ENCODE measurements around the gene ADAMTSL1.

ADAMTSL1 gene

DNA sequence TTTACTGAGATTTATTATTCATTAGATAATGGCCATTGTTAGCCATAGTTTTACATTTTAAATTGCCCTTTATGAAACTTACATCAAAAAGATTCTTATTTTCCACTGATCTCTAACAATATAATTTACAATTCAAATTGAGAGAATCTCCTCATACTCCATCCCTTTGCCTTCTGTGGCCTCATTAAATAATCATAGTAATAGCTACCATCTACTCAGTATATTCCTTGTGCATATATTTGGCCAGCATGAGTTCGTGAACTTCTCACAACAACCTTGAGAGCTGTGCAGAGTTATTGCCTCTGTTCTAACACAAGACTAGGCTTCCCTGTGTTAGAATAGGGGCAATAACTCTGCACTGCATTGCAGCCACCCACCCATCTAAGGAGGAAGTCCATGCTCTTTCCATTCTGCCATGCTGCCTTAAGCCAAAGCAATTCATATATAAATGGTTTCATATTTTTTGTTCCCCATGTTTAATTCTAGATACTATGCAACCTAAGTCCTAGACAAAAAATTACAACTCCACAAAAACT is 99.1 kb downstream of the ADAMTSL1 start:
- H3K4me1 ChIP-seq (ENCODE audit: control insufficient read depth, insufficient read depth, low read length): no peaks in the 10 kb centered on the region
- H3K9me3 ChIP-seq (ENCODE audit: control insufficient read depth, insufficient read depth, low read depth, low read length): no peaks in the 10 kb centered on the region
- ChIA-PET CTCF (no interaction called here), POLR2A (no interaction called here)
- H3K27ac ChIP-seq (ENCODE audit: extremely low read depth, low read depth, low read length): no peak overlapping the region
- no peaks in the 10 kb centered on the region for H3K36me3 ChIP-seq (ENCODE audit: control insufficient read depth in 2 of 2, insufficient read depth in 1 of 2, low read length in 2 of 2)
- TF ChIP-seq GLIS1 (tag by site-specific recombination; IDR thresholded peaks at IDR 0.05) (no peak), ZNF302 (tag by site-specific recombination; IDR thresholded peaks at IDR 0.05; ENCODE audit: low read depth) (no peak), ZNF132 (tag by site-specific recombination; IDR thresholded peaks at IDR 0.05; ENCODE audit: borderline replicate concordance) (no peak), ZNF19 (tag by site-specific recombination; IDR thresholded peaks at IDR 0.05; ENCODE audit: low read depth) (no peak), ZBTB8A (tag by site-specific recombination; IDR thresholded peaks at IDR 0.05) (no peak), ZNF324 (tag by site-specific recombination; IDR thresholded peaks at IDR 0.05) (no peak), ZNF184 (tag by site-specific recombination; IDR thresholded peaks at IDR 0.05) (no peak), ZSCAN23 (tag by site-specific recombination; IDR thresholded peaks at IDR 0.05) (no peak), ZNF366 (tag by site-specific recombination; conservative IDR thresholded peaks at IDR 0.05) (no peak), ZNF626 (tag by site-specific recombination; IDR thresholded peaks at IDR 0.05) (no peak), ZNF843 (tag by site-specific recombination; IDR thresholded peaks at IDR 0.05) (no peak), YY2 (tag by site-specific recombination; IDR thresholded peaks at IDR 0.05) (no peak), SP7 (tag by site-specific recombination; IDR thresholded peaks at IDR 0.05) (no peak), BCL11A (tag by site-specific recombination; IDR thresholded peaks at IDR 0.05; ENCODE audit: low read depth) (no peak), ZNF544 (tag by site-specific recombination; IDR thresholded peaks at IDR 0.05) (no peak), ZNF155 (tag by site-specific recombination; IDR thresholded peaks at IDR 0.05) (no peak), ZNF114 (tag by site-specific recombination; IDR thresholded peaks at IDR 0.05) (no peak), ZNF426 (tag by site-specific recombination; IDR thresholded peaks at IDR 0.05) (no peak), IKZF3 (tag by site-specific recombination; IDR thresholded peaks at IDR 0.05) (no peak)
- H3K4me3 ChIP-seq (ENCODE audit: low read depth, low read length): no peak overlapping the region

DNA sequence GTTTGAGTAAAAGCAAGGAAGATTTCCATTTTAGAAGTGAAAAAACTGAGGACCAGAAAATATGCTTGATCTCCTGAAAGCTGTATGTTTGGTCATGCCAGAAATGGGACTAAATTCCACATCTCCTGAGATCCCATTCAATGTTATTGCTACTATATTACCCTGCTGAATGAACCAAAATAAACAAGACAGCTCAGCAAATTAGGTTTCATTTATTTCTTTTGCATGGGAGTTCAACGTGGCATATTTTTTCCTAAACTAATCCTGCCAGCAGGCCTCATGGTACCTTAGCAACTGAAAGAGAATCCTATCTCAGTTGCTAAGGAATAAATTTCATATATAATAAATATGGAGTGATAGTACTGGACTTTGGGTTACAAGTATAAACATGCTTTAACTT is 101.7 kb downstream of the ADAMTSL1 start:
- no peak overlapping the region for H3K4me3 ChIP-seq (ENCODE audit: low read depth, low read length)
- TF ChIP-seq ZNF707 (tag by site-specific recombination; IDR thresholded peaks at IDR 0.05): no peak
- TF ChIP-seq, protein P1, sequence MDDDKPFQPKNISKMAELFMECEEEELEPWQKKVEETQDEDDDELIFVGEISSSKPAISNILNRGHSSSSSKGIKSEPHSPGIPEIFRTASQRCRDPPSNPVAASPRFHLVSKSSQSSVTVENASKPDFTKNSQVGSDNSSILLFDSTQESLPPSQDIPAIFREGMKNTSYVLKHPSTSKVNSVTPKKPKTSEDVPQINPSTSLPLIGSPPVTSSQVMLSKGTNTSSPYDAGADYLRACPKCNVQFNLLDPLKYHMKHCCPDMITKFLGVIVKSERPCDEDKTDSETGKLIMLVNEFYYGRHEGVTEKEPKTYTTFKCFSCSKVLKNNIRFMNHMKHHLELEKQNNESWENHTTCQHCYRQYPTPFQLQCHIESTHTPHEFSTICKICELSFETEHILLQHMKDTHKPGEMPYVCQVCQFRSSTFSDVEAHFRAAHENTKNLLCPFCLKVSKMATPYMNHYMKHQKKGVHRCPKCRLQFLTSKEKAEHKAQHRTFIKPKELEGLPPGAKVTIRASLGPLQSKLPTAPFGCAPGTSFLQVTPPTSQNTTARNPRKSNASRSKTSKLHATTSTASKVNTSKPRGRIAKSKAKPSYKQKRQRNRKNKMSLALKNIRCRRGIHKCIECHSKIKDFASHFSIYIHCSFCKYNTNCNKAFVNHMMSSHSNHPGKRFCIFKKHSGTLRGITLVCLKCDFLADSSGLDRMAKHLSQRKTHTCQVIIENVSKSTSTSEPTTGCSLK (tag by site-specific recombination; IDR thresholded peaks at IDR 0.05): no peak
- POLR2A ChIA-PET: no interaction called here
- H3K4me1 ChIP-seq (ENCODE audit: control insufficient read depth, insufficient read depth, low read length): no peaks in the 10 kb centered on the region
- CTCF ChIA-PET: interaction anchor here (0.6 to 1.1 kb wide), 2 partner anchors 21 to 320 kb away, joined by 3 read pairs; no protein-coding TSS in a partner anchor
- no peaks in the 10 kb centered on the region for H3K9me3 ChIP-seq (ENCODE audit: control insufficient read depth, insufficient read depth, low read depth, low read length)
- H3K27ac ChIP-seq (ENCODE audit: extremely low read depth, low read depth, low read length): no peak overlapping the region
- no peaks in the 10 kb centered on the region for H3K36me3 ChIP-seq (ENCODE audit: control insufficient read depth in 2 of 2, insufficient read depth in 1 of 2, low read length in 2 of 2)

DNA sequence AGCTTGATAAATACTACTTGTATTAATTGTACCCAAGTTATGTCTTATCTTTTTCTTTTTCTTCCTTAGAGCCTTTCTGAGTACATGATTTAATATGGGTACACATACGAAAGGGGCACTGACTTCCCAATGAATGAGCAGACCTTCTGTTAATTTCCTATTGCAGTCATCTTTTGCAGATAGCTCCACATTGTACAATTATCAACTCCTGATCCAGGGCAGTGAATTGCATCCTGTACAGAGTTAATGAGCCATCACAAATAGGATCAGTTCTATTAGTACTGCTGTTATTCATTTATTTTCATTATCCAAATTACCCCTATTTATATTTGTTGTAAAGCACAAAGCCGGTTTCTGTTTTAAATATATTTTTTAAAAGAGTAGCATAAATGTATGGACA is 105.6 kb downstream of the ADAMTSL1 start:
- TF ChIP-seq ZNF416 (tag by site-specific recombination; IDR thresholded peaks at IDR 0.05): no peak
- H3K36me3 ChIP-seq (ENCODE audit: control insufficient read depth in 2 of 2, insufficient read depth in 1 of 2, low read length in 2 of 2): no peaks in the 10 kb centered on the region
- no peak overlapping the region for H3K4me3 ChIP-seq (ENCODE audit: low read depth, low read length)
- no peak overlapping the region for H3K27ac ChIP-seq (ENCODE audit: extremely low read depth, low read depth, low read length)
- ChIA-PET CTCF (no interaction called here), POLR2A (no interaction called here)
- H3K4me1 ChIP-seq (ENCODE audit: control insufficient read depth, insufficient read depth, low read length): no peaks in the 10 kb centered on the region
- H3K9me3 ChIP-seq (ENCODE audit: control insufficient read depth, insufficient read depth, low read depth, low read length): no peaks in the 10 kb centered on the region
